Heart left ventricle (tissue), 16 donors: ENCODE data around the gene HP1BP3. TPM values are rescaled to one million over a fixed set of nuclear protein-coding genes. Genes with fewer than 3 reads are reported as not detected.
"Not testable (repeated sequence)": the region's sequence is repeated elsewhere in the genome, so short reads cannot be mapped to it uniquely, and the experiment has no call there.

Experiments
- ATAC-seq, 4 donors: fragments of 200-7000 bp; cut with Tn5 transposase; one replicate each; pipeline ENCODE4 v1.9.1; 2020 to 2022; ENCODE audit warnings: moderate library complexity in 4 of 4, mild to moderate bottlenecking in 3 of 4, moderate number of reproducible peaks in 1 of 4
- DNase-seq, 5 donors: peaks; one replicate each; pipeline ENCODE4 v3.0.0-alpha.2; 2020
- H3K27ac ChIP-seq, 12 donors: fragments of 200-600 bp; sonication (generic) in 4 of 12; one replicate each; pipeline versions ENCODE4 v1.5.0 to v1.8.0; 2016 to 2022; ENCODE audit warnings: mild to moderate bottlenecking in 2 of 12
- H3K27me3 ChIP-seq, 9 donors: fragments of 200-600 bp; sonication (generic) in 2 of 9; one replicate each; pipeline versions ENCODE4 v1.5.1 to v1.8.0; 2016 to 2022; ENCODE audit warnings: mild to moderate bottlenecking in 3 of 9
- H3K36me3 ChIP-seq, 9 donors: fragments of 200-600 bp; sonication (generic) in 2 of 9; one replicate each; pipeline versions ENCODE4 v1.5.0 to v1.8.0; 2018 to 2022; ENCODE audit warnings: mild to moderate bottlenecking in 2 of 9
- H3K4me1 ChIP-seq, 12 donors: fragments of 200-600 bp; sonication (generic) in 4 of 12; one replicate each; pipeline versions ENCODE4 v1.5.0 to v1.8.0; 2016 to 2022; ENCODE audit warnings: mild to moderate bottlenecking in 3 of 12
- H3K4me3 ChIP-seq, 12 donors: fragments of 200-600 bp; sonication (generic) in 4 of 12; one replicate each; pipeline versions ENCODE4 v1.5.0 to v1.8.0; 2017 to 2022; ENCODE audit warnings: mild to moderate bottlenecking in 9 of 12, moderate library complexity in 4 of 12
- H3K9me3 ChIP-seq, 12 donors: fragments of 200-600 bp; sonication (generic) in 4 of 12; one replicate each; pipeline versions ENCODE4 v1.5.0 to v1.8.0; 2016 to 2022; ENCODE audit warnings: mild to moderate bottlenecking in 1 of 12
- CTCF ChIP-seq, 12 donors: fragments of 200-600 bp; sonication (generic) in 4 of 12; IDR thresholded peaks; one replicate each; pipeline versions ENCODE4 v1.5.0 to v1.8.0; 2018 to 2022; ENCODE audit warnings: antibody characterized with exemption in 12 of 12, mild to moderate bottlenecking in 5 of 12
- POLR2A ChIP-seq, 2 donors: fragments of 450-650 bp; IDR thresholded peaks; one replicate each; pipeline ENCODE4 v1.6.1; 2017; ENCODE audit warnings: antibody characterized with exemption in 2 of 2, mild to moderate bottlenecking in 2 of 2, moderate library complexity in 2 of 2
- WGBS, 4 donors: extraction: QIAGEN DNeasy Blood & Tissue Kit in 2 of 4; methylation state at CpG; one replicate each; pipeline versions ENCODE4 v1.1.5 to v1.1.7; 2013 to 2018; 5-methylcytosine and 5-hydroxymethylcytosine counted together
- intact Hi-C, 10 donors: fragments of 100-400 bp; cut with DNase I; formaldehyde crosslinking; loops; one replicate each; pipeline versions ENCODE4 v1.11.1 to v1.14.2; 2022
- polyA plus RNA-seq, 2 donors: library from polyadenylated mRNA; stranded (reverse); fragments of 200-250 nt; gene quantifications; one replicate each; pipeline ENCODE4 v1.2.3, GENCODE V29; 2013
- total RNA-seq, 9 donors: library from RNA; depleted of rRNA in 2 of 9; stranded (reverse); fragments of >200 nt in 2 of 9; fragmentation: NEBNext Ultra II Directional in 3 of 9; extraction: Animal tissue kit (Norgen Biotek cat#: 25700) in 3 of 9; gene quantifications; one replicate each; pipeline versions ENCODE4 v1.1.0 to v1.2.4, GENCODE V29; 2016 to 2023
- donor health status: ischemic (EF 13 %, LVEDD 7.1; RV severe dilation, severe dysfunction).
- donor health status: healthy with polysubstance abuse.
- donor health status: DM: no; HTN: yes; CAD: no.
- donor health status: DM: no; HTN: no; CAD: no.
- donor health status: ischemic (EF 25% LVEDD 6.9; RV normal size, moderate dysfunction).
- donor health status: ischemic (EF 25% LVEDD 5.7; RV mildly dilated, moderate dysfunction).
- donor health status: healthy.
- donor health status: DM: yes; HTN: yes; CAD: no.
- donor health status: ischemic (EF 35%, LVEDD 5.7; RV mildly dilated, moderate dysfunction).
- donor health status: nonischemic (EF 11% LVEDD 7.7; RV severe dilation, severe dysfunction).
- donor health status: DM: yes; HTN: yes; CAD: no.
- donor health status: PGD.
- donor health status: ischemic (EF 29% LVEDD 5.4; RV normal size, mild dysfunction).
- donor health status: nonischemic (EF 23%, LVEDD 6.1; RV moderate dilation, normal function).

Gene HP1BP3
- total and polyA plus RNA-seq, 11 donors = 37.9 to 152 (median 113) TPM

- Histone ChIP-seq H3K27ac (no peak overlapping the region), H3K4me1 (peaks cover 0 to 3% (median 0%) of the 10 kb centered on the region in 12 donors), H3K36me3 (no peaks in the 10 kb centered on the region), H3K9me3 (no peaks in the 10 kb centered on the region), H3K4me3 (no peak overlapping the region), H3K27me3 (no peaks in the 10 kb centered on the region)
- ATAC-seq = no peak
- DNase-seq = no peak
- 95 to 99% (median 97%) methylated on average over 4 of the region's 4 CpGs for WGBS, 4 donors
- intact Hi-C loops = no loop called here
- TF ChIP-seq CTCF (IDR thresholded peaks at IDR 0.05) = no peak
Observed at GRCh38 chr1:20793236-20793635, 6.1 kb upstream of the HP1BP3 start.

- Histone ChIP-seq H3K4me3 (no peak overlapping the region), H3K9me3 (no peaks in the 10 kb centered on the region), H3K36me3 (no peaks in the 10 kb centered on the region), H3K27me3 (no peaks in the 10 kb centered on the region), H3K4me1 (peaks cover 0 to 8% (median 5%) of the 10 kb centered on the region in 12 donors), H3K27ac (no peak overlapping the region)
- intact Hi-C loops = no loop called here
- TF ChIP-seq POLR2A (IDR thresholded peaks at IDR 0.05) (no peak), CTCF (IDR thresholded peaks at IDR 0.05) (no peak)
- DNase-seq (no peak), ATAC-seq (no peak)
- 83 to 89% (median 87%) methylated on average over 2 of the region's 2 CpGs for WGBS, 4 donors
Observed at GRCh38 chr1:20792196-20792595, 5.1 kb upstream of the HP1BP3 start.

GRCh38 chr1:20790785-20791184 lies 3.7 kb upstream of the HP1BP3 start:
- no peaks in the 10 kb centered on the region for H3K36me3 ChIP-seq
- ATAC-seq (no peak), DNase-seq (no peak)
- H3K4me3 ChIP-seq = no peak overlapping the region
- WGBS, 4 donors = 65 to 91% (median 70%) methylated on average over 3 of the region's 3 CpGs
- no peak overlapping the region for H3K27ac ChIP-seq
- intact Hi-C loops = no loop called here
- no peaks in the 10 kb centered on the region for H3K9me3 ChIP-seq
- no peaks in the 10 kb centered on the region for H3K27me3 ChIP-seq
- TF ChIP-seq CTCF (IDR thresholded peaks at IDR 0.05) (no peak), POLR2A (IDR thresholded peaks at IDR 0.05) (no peak)
- peaks cover 0 to 9% (median 5%) of the 10 kb centered on the region in 12 donors for H3K4me1 ChIP-seq

GRCh38 chr1:20789598-20789997 lies 2.5 kb upstream of the HP1BP3 start:
- ATAC-seq = not testable (repeated sequence)
- intact Hi-C loops = loop anchor here in 2 of 10 donors (5.0 to 10.0 kb wide), 3 partner anchors 92 to 405 kb away; partner anchors contain the start of gene EIF4G3 (in 1 of the 2)

More at GRCh38 chr1:20789598-20789997, 2.5 kb upstream of the HP1BP3 start:
- not testable (repeated sequence) for H3K27ac ChIP-seq, DNase-seq, H3K27me3 ChIP-seq, H3K4me3 ChIP-seq, H3K9me3 ChIP-seq, H3K36me3 ChIP-seq
- WGBS, 4 donors = 93 to 97% (median 94%) methylated on average over 9 of the region's 9 CpGs
- peaks cover 3 to 21% (median 15%) of the 10 kb centered on the region in 12 donors for H3K4me1 ChIP-seq
